Muscle layer of duodenum (tissue), 2 donors: ENCODE results near the gene FARS2.

Experiments used
- H3K27ac ChIP-seq: one replicate; pipeline ENCODE4 v1.7.0; 2013; ENCODE audit warnings: mild to moderate bottlenecking, low read length
- H3K27me3 ChIP-seq: one replicate; pipeline ENCODE4 v1.7.0; 2013; ENCODE audit warnings: low read depth, mild to moderate bottlenecking, control low read depth, low read length
- H3K36me3 ChIP-seq, 2 donors: one replicate each; pipeline ENCODE4 v1.7.0; 2013; ENCODE audit warnings: low read length in 2 of 2, control low read depth in 1 of 2, mild to moderate bottlenecking in 1 of 2; ENCODE audit not compliant: insufficient read depth in 2 of 2, control insufficient read depth in 1 of 2
- H3K4me1 ChIP-seq, 2 donors: one replicate each; pipeline ENCODE4 v1.7.0; 2013; ENCODE audit warnings: low read length in 2 of 2, mild to moderate bottlenecking in 2 of 2, control low read depth in 1 of 2, moderate library complexity in 1 of 2; ENCODE audit not compliant: insufficient read depth in 2 of 2, control insufficient read depth in 1 of 2
- H3K4me3 ChIP-seq, 2 donors: one replicate each; pipeline ENCODE4 v1.7.0; 2013; ENCODE audit warnings: low read length in 2 of 2, low read depth in 1 of 2, mild to moderate bottlenecking in 1 of 2
- H3K9me3 ChIP-seq, 2 donors: one replicate each; pipeline ENCODE4 v1.7.0; 2013; ENCODE audit warnings: low read length in 2 of 2, control low read depth in 1 of 2, mild to moderate bottlenecking in 1 of 2; ENCODE audit not compliant: control insufficient read depth in 1 of 2
- donor health status: healthy.

Gene FARS2

GRCh38 chr6:5566718-5567117, 305.4 kb downstream of the FARS2 start:
- Histone ChIP-seq H3K4me3 (no peak overlapping the region), H3K27me3 (no peaks in the 10 kb centered on the region), H3K36me3 (no peaks in the 10 kb centered on the region), H3K9me3 (no peaks in the 10 kb centered on the region), H3K4me1 (no peaks in the 10 kb centered on the region), H3K27ac (no peak overlapping the region)

- Histone ChIP-seq H3K4me1 (no peaks in the 10 kb centered on the region), H3K4me3 (no peak overlapping the region), H3K36me3 (no peaks in the 10 kb centered on the region), H3K27me3 (no peaks in the 10 kb centered on the region), H3K27ac (no peak overlapping the region), H3K9me3 (no peaks in the 10 kb centered on the region)
Measured at GRCh38 chr6:5567352-5567751, 306.0 kb downstream of the FARS2 start.

GRCh38 chr6:5567890-5568289, 306.6 kb downstream of the FARS2 start:
- Histone ChIP-seq H3K4me1 (no peaks in the 10 kb centered on the region), H3K27ac (no peak overlapping the region), H3K36me3 (no peaks in the 10 kb centered on the region), H3K9me3 (no peaks in the 10 kb centered on the region), H3K4me3 (no peak overlapping the region), H3K27me3 (no peaks in the 10 kb centered on the region)

GRCh38 chr6:5569491-5569890, 308.2 kb downstream of the FARS2 start:
- Histone ChIP-seq H3K4me3 (no peak overlapping the region), H3K36me3 (no peaks in the 10 kb centered on the region), H3K4me1 (no peaks in the 10 kb centered on the region), H3K9me3 (peaks cover 0 to 2% of the 10 kb centered on the region in 2 donors), H3K27ac (no peak overlapping the region), H3K27me3 (no peaks in the 10 kb centered on the region)

- H3K9me3 ChIP-seq = peaks cover 5 to 7% of the 10 kb centered on the region in 2 donors
- no peaks in the 10 kb centered on the region for H3K36me3 ChIP-seq
- H3K4me1 ChIP-seq = no peaks in the 10 kb centered on the region
- no peak overlapping the region for H3K27ac ChIP-seq
- no peak overlapping the region for H3K4me3 ChIP-seq
- no peaks in the 10 kb centered on the region for H3K27me3 ChIP-seq
Measured at GRCh38 chr6:5570641-5571040, 309.3 kb downstream of the FARS2 start.

- no peaks in the 10 kb centered on the region for H3K36me3 ChIP-seq
- H3K27ac ChIP-seq = no peak overlapping the region
- no peak overlapping the region for H3K4me3 ChIP-seq
- H3K27me3 ChIP-seq = no peaks in the 10 kb centered on the region
- no peaks in the 10 kb centered on the region for H3K4me1 ChIP-seq
- peaks cover 0 to 2% of the 10 kb centered on the region in 2 donors for H3K9me3 ChIP-seq
Measured at GRCh38 chr6:5580736-5581581, 319.6 kb downstream of the FARS2 start.

GRCh38 chr6:5582762-5583161, 321.4 kb downstream of the FARS2 start:
- H3K36me3 ChIP-seq = no peaks in the 10 kb centered on the region
- H3K27me3 ChIP-seq = no peaks in the 10 kb centered on the region
- H3K4me3 ChIP-seq = no peak overlapping the region
- no peaks in the 10 kb centered on the region for H3K4me1 ChIP-seq
- H3K9me3 ChIP-seq = peaks cover 0 to 6% of the 10 kb centered on the region in 2 donors
- no peak overlapping the region for H3K27ac ChIP-seq

- Histone ChIP-seq H3K27me3 (no peaks in the 10 kb centered on the region), H3K9me3 (peaks cover 0 to 6% of the 10 kb centered on the region in 2 donors), H3K36me3 (no peaks in the 10 kb centered on the region), H3K4me1 (no peaks in the 10 kb centered on the region), H3K4me3 (no peak overlapping the region), H3K27ac (no peak overlapping the region)
Measured at GRCh38 chr6:5583528-5583927, 322.2 kb downstream of the FARS2 start.

- Histone ChIP-seq H3K36me3 (no peaks in the 10 kb centered on the region), H3K4me1 (no peaks in the 10 kb centered on the region), H3K27me3 (no peaks in the 10 kb centered on the region), H3K27ac (no peak overlapping the region), H3K9me3 (peaks cover 0 to 6% of the 10 kb centered on the region in 2 donors), H3K4me3 (no peak overlapping the region)
Measured at GRCh38 chr6:5584078-5584482, 322.8 kb downstream of the FARS2 start.

GRCh38 chr6:5587648-5588047, 326.3 kb downstream of the FARS2 start:
- no peaks in the 10 kb centered on the region for H3K4me1 ChIP-seq
- H3K27me3 ChIP-seq = no peaks in the 10 kb centered on the region
- H3K36me3 ChIP-seq = no peaks in the 10 kb centered on the region
- no peak overlapping the region for H3K4me3 ChIP-seq
- no peak overlapping the region for H3K27ac ChIP-seq
- H3K9me3 ChIP-seq = peaks cover 0 to 6% of the 10 kb centered on the region in 2 donors

- Histone ChIP-seq H3K27ac (no peak overlapping the region), H3K4me3 (no peak overlapping the region), H3K9me3 (peaks cover 0 to 6% of the 10 kb centered on the region in 2 donors), H3K36me3 (no peaks in the 10 kb centered on the region), H3K27me3 (no peaks in the 10 kb centered on the region), H3K4me1 (no peaks in the 10 kb centered on the region)
Measured at GRCh38 chr6:5589422-5590141, 328.3 kb downstream of the FARS2 start.
